HepG2 (cell line): Measurements from ENCODE around the gene CAPN11. TPM values are rescaled to one million over a fixed set of nuclear protein-coding genes. Genes with fewer than 3 reads are reported as not detected.

Experiments used
- ARHGAP35 ChIP-seq: sonication (generic); formaldehyde crosslinking; IDR thresholded peaks from 2 replicates; pipeline ENCODE4 v1.9.0; 2022; ENCODE audit warnings: mild to moderate bottlenecking, inconsistent platforms, moderate library complexity, missing genetic modification reagents, borderline replicate concordance
- DPF2 ChIP-seq: sonication (generic); formaldehyde crosslinking; IDR thresholded peaks from 2 replicates; pipeline ENCODE4 v1.4.0; 2020; ENCODE audit warnings: mild to moderate bottlenecking, low read depth, missing genetic modification reagents, borderline replicate concordance
- ISL2 ChIP-seq: sonication (generic); formaldehyde crosslinking; IDR thresholded peaks from 2 replicates; pipeline ENCODE4 v1.5.0; 2020; ENCODE audit warnings: missing genetic modification reagents
- PHF5A ChIP-seq: IDR thresholded peaks from one replicate; pipeline ENCODE4 v1.6.1; 2018; ENCODE audit warnings: low read depth, missing genetic modification reagents; ENCODE audit not compliant: unreplicated experiment
- SRF ChIP-seq: IDR thresholded peaks from 2 replicates; pipeline ENCODE4 v1.6.1; 2011; ENCODE audit warnings: mild to moderate bottlenecking, low read depth, low read length, moderate library complexity
- THAP11 ChIP-seq: IDR thresholded peaks from 2 replicates; pipeline ENCODE4 v1.6.1; 2016; ENCODE audit warnings: missing biosample characterization, missing genetic modification reagents
- U2AF2 ChIP-seq: fragments of 200-400 bp; formaldehyde crosslinking; IDR thresholded peaks from 2 replicates; pipeline ENCODE4 v1.6.1; 2017; ENCODE audit warnings: low read depth, mild to moderate bottlenecking, low read length
- ZBTB20 ChIP-seq: sonication (generic); formaldehyde crosslinking; IDR thresholded peaks from 2 replicates; pipeline ENCODE4 v1.8.1; 2023; ENCODE audit warnings: missing genetic modification reagents, low read depth, mild to moderate bottlenecking, borderline replicate concordance
- ZNF264 ChIP-seq: sonication (generic); formaldehyde crosslinking; IDR thresholded peaks from 2 replicates; pipeline ENCODE4 v1.4.0; 2020; ENCODE audit warnings: missing genetic modification reagents
- ZNF382 ChIP-seq: sonication (generic); formaldehyde crosslinking; IDR thresholded peaks from 2 replicates; pipeline ENCODE4 v1.5.0; 2020; ENCODE audit warnings: missing genetic modification reagents, mild to moderate bottlenecking, borderline replicate concordance
- ZNF451 ChIP-seq: sonication (generic); formaldehyde crosslinking; IDR thresholded peaks from 2 replicates; pipeline ENCODE4 v1.5.0; 2020; ENCODE audit warnings: mild to moderate bottlenecking, missing genetic modification reagents
- ZNF7 ChIP-seq: IDR thresholded peaks from 2 replicates; pipeline ENCODE4 v1.6.1; 2016; ENCODE audit warnings: missing biosample characterization, missing genetic modification reagents
- ZNF777 ChIP-seq: sonication (generic); formaldehyde crosslinking; IDR thresholded peaks from 2 replicates; pipeline ENCODE4 v1.4.0; 2020; ENCODE audit warnings: missing genetic modification reagents
- polyA plus RNA-seq, 8 experiments: library from polyadenylated mRNA; depleted of rRNA in 3 of 8; stranded (reverse) in 7 of 8; unstranded in 1 of 8; fragments of >200 nt; fragmentation: Illumina TruSeq in 4 of 8; extraction: Trizol in 4 of 8; gene quantifications; 2 replicates each; pipeline versions ENCODE4 v1.2.1 to v1.2.3, GENCODE V29; 2011 to 2016; ENCODE audit warnings: low read depth in 4 of 8, missing spikeins in 1 of 8, mixed read lengths in 1 of 8; ENCODE audit not compliant: insufficient read depth in 1 of 8
- total RNA-seq, 5 experiments: library from RNA; depleted of rRNA; stranded (reverse); fragments of >200 nt; fragmentation: Illumina TruSeq; extraction: Trizol; gene quantifications; 2 replicates each; pipeline ENCODE4 v1.2.3, GENCODE V29; 2016; ENCODE audit warnings: low read depth in 1 of 5
- TF ChIP-seq, protein P1 (sequence below): fragments of 450-650 bp; IDR thresholded peaks from 2 replicates; pipeline ENCODE4 v1.6.1; 2017; ENCODE audit warnings: mild to moderate bottlenecking
- TF ChIP-seq, protein P2 (sequence below): sonication (generic); formaldehyde crosslinking; IDR thresholded peaks from 2 replicates; pipeline ENCODE4 v1.5.0; 2020; ENCODE audit warnings: mild to moderate bottlenecking, missing genetic modification reagents, borderline replicate concordance

The CAPN11 gene
- total and polyA plus RNA-seq, 2 of the 13 experiments (the other 11 are each of a cell fraction or from before 2014, with no cell fraction given): 0.07 to 0.11 TPM

DNA sequence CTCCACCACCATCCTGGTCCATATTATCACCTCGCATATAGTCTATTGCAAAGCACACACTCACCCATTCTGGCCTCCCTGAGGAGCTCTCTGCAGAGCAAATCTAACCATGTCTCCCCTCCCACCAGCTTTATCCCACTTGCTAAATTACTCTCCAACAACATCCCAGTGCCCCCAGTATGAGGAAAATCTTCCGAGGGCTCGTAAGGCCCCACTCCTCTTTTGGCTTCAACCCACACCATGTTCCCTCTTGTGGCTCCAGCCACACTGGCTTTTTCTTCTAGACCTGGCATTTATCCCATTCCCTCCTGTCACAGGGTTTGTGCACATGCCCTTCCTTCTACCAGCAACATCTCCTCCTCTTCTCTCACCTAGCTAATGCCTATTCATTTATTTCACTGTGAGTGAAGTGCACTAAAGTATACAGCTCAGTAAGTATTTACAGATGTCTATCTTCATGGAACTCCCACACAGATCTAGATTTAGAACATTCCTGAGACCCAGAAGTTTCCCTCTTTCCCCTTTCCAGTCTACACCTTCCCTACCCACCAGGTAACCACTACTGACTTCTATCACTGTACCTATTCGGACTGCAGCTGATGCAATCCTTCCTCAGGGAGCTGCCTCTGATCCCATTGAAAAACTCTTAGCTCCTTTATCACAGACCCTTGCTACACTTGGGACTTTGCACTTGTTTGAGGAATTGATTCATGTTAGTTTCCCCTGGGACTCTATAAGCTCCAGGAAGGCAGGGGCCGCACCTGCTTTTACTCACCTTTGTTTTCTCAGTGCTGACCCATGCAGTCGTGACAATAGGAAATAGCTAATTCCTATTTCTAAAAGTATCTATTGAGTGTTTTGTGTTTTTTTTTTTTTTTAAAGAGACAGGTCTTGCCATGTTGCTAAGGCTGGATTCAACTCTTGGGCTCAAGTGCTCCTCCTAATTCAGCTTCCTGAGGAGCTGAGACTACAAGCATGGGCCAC lies 46.9 kb upstream of the CAPN11 start (continued):
- TF ChIP-seq, protein P1, sequence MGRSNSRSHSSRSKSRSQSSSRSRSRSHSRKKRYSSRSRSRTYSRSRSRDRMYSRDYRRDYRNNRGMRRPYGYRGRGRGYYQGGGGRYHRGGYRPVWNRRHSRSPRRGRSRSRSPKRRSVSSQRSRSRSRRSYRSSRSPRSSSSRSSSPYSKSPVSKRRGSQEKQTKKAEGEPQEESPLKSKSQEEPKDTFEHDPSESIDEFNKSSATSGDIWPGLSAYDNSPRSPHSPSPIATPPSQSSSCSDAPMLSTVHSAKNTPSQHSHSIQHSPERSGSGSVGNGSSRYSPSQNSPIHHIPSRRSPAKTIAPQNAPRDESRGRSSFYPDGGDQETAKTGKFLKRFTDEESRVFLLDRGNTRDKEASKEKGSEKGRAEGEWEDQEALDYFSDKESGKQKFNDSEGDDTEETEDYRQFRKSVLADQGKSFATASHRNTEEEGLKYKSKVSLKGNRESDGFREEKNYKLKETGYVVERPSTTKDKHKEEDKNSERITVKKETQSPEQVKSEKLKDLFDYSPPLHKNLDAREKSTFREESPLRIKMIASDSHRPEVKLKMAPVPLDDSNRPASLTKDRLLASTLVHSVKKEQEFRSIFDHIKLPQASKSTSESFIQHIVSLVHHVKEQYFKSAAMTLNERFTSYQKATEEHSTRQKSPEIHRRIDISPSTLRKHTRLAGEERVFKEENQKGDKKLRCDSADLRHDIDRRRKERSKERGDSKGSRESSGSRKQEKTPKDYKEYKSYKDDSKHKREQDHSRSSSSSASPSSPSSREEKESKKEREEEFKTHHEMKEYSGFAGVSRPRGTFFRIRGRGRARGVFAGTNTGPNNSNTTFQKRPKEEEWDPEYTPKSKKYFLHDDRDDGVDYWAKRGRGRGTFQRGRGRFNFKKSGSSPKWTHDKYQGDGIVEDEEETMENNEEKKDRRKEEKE: no peak
- TF ChIP-seq THAP11 (CRISPR knock-in tag) (peak; percentile 83), ARHGAP35 (no peak), U2AF2 (no peak), ZNF382 (CRISPR knock-in tag) (no peak), ZNF7 (CRISPR knock-in tag) (no peak), SRF (no peak), ZNF451 (CRISPR knock-in tag) (0 out of 2 replicates have a peak, but pooled peaks have one; percentile 47), PHF5A (CRISPR knock-in tag) (peak; percentile 77), ISL2 (peak; percentile 84), ZNF777 (CRISPR knock-in tag) (no peak), ZBTB20 (CRISPR knock-in tag) (peak; percentile 87; the same call in 1 of the 2 replicates), ZNF264 (CRISPR knock-in tag) (peak; percentile 98), DPF2 (CRISPR knock-in tag) (peak; percentile 96)
- TF ChIP-seq, protein P2, sequence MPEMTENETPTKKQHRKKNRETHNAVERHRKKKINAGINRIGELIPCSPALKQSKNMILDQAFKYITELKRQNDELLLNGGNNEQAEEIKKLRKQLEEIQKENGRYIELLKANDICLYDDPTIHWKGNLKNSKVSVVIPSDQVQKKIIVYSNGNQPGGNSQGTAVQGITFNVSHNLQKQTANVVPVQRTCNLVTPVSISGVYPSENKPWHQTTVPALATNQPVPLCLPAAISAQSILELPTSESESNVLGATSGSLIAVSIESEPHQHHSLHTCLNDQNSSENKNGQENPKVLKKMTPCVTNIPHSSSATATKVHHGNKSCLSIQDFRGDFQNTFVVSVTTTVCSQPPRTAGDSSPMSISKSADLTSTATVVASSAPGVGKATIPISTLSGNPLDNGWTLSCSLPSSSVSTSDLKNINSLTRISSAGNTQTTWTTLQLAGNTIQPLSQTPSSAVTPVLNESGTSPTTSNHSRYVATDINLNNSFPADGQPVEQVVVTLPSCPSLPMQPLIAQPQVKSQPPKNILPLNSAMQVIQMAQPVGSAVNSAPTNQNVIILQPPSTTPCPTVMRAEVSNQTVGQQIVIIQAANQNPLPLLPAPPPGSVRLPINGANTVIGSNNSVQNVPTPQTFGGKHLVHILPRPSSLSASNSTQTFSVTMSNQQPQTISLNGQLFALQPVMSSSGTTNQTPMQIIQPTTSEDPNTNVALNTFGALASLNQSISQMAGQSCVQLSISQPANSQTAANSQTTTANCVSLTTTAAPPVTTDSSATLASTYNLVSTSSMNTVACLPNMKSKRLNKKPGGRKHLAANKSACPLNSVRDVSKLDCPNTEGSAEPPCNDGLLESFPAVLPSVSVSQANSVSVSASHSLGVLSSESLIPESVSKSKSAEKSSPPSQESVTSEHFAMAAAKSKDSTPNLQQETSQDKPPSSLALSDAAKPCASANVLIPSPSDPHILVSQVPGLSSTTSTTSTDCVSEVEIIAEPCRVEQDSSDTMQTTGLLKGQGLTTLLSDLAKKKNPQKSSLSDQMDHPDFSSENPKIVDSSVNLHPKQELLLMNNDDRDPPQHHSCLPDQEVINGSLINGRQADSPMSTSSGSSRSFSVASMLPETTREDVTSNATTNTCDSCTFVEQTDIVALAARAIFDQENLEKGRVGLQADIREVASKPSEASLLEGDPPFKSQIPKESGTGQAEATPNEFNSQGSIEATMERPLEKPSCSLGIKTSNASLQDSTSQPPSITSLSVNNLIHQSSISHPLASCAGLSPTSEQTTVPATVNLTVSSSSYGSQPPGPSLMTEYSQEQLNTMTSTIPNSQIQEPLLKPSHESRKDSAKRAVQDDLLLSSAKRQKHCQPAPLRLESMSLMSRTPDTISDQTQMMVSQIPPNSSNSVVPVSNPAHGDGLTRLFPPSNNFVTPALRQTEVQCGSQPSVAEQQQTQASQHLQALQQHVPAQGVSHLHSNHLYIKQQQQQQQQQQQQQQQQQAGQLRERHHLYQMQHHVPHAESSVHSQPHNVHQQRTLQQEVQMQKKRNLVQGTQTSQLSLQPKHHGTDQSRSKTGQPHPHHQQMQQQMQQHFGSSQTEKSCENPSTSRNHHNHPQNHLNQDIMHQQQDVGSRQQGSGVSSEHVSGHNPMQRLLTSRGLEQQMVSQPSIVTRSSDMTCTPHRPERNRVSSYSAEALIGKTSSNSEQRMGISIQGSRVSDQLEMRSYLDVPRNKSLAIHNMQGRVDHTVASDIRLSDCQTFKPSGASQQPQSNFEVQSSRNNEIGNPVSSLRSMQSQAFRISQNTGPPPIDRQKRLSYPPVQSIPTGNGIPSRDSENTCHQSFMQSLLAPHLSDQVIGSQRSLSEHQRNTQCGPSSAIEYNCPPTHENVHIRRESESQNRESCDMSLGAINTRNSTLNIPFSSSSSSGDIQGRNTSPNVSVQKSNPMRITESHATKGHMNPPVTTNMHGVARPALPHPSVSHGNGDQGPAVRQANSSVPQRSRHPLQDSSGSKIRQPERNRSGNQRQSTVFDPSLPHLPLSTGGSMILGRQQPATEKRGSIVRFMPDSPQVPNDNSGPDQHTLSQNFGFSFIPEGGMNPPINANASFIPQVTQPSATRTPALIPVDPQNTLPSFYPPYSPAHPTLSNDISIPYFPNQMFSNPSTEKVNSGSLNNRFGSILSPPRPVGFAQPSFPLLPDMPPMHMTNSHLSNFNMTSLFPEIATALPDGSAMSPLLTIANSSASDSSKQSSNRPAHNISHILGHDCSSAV (CRISPR knock-in tag): no peak
